ENCODE measurements around the gene CYP4F22.
"Not testable (repeated sequence)": the region's sequence is repeated elsewhere in the genome, so short reads cannot be mapped to it uniquely, and the experiment has no call there.

CYP4F22 gene

DNA sequence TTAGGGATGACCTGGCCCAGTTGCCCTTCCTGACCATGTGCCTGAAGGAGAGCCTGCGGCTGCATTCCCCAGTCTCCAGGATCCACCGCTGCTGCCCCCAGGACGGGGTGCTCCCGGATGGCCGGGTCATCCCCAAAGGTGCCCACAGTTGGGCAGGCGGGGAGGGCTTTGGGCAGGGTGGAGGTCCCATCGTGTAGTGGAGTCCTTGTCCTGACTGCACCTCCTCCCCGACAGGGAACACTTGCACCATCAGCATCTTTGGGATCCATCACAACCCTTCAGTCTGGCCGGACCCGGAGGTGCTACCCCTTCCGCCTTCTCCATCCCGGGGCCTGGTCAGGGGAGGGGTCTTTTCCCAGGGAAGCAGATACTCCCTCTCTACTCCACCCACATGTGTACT lies 75.0 kb downstream of the CYP4F22 start:
- no peak for DNase-seq

DNA sequence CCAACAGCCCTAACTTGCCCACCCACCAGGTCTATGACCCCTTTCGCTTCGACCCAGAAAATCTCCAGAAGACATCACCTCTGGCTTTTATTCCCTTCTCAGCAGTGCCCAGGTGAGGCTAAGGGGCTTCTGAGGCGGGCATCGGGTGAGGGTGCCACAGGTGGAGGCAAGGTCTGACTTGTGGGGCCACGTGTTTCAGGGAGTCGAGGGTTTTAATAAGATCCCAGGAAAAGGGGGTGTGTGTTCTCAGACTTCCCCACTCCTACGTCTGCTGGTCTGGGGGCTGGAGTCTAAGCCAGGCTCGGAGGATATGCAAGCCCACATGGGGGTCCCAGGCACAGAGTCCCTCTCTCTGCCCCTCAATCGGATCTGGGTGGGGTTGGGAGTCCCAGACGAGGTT lies 75.8 kb downstream of the CYP4F22 start:
- DNase-seq: no peak

DNA sequence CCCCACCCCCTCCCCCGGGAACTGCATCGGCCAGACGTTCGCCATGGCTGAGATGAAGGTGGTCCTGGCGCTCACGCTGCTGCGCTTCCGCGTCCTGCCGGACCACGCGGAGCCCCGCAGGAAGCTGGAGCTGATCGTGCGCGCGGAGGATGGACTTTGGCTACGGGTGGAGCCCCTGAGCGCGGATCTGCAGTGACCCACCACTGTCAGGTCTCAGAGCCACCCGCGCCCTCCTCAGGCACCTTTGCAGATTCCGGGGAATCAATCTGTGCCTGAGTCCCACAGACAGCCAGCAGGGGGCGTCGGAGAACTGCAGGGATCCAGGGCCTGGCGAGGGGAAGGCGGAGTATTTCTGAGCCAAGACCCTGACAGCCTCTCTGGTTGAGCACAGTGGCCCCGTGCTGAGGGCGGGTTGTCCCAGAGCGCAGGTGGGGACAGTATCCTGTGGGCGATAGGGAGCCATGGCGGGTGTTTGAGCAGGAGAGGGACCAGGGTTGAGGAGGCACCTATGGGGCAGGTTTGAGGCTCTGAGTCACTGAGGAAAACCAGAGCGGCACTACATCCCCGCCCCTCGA lies 76.3 kb downstream of the CYP4F22 start:
- peak; percentile 74 to 85 (median 80) for DNase-seq

DNA sequence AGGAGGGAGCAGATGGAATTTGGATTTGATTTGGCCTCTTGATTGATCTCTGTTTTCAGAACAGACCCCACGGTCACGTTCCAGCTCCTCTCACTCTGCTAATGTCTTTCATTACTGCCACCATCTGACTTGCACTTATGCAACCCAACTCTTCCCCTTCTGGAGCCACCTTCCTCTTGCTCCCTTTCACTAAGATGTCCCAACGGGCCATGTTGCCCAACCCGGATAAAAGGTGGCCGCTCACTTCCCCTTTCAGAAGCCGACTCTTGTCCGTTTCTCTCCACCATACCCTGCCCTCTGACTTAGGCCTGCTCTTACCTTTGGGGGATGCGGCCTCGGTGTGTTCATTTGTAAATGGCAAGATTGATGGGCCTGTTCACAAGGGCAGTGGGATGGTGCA lies 79.3 kb downstream of the CYP4F22 start:
- DNase-seq: no peak

DNA sequence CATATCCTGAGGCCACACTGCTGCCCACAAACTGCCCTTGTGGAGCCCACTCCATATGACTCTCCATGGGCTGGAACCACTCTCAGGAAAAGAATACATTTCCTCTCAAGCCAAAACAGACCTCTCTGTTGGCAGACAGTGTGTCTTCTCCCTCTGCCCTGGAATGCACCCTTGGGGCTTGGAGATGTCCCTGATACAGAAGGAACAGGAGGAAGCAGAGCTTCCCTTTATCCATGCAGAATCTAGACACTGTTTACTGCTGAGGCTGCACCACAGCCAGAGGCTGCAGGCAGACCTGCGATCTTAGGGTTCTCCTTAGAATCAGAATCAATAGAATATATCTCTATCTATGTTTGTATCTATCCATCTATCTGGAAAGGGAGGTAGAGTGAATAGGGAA lies 79.9 kb downstream of the CYP4F22 start:
- DNase-seq: no peak

DNA sequence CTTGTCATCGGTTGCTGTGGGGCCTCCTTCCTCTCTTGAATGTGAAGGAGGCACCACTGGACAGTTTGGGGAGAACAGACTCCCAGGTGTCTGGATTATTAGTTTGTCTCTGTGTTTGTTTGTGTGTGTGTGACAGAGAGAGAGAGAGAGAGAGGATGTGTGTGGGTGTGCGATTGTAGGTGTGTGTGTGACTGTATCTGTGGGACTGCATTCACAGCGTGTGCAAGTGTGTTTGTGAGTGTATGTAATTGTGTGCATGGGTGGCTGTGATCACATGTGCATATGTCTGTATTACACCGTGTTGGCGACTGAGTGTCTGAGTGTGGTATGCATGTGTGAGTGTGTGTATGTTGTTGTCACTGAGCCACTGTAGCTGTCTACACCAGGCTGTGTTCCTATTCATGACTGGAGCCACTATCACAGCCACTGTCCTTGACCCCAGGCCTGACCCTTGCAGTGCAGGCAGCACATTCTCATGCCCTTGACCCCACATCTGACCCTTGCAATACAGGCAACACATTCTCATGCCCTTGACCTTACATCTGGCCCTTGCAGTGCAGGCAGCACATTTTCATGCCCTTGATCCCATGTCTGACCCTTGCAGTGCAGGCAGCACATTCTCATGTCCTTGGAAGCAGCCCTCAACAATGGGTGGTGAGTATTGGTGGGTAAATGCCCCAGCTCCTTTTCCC lies 81.6 kb downstream of the CYP4F22 start:
- no peak for DNase-seq

DNA sequence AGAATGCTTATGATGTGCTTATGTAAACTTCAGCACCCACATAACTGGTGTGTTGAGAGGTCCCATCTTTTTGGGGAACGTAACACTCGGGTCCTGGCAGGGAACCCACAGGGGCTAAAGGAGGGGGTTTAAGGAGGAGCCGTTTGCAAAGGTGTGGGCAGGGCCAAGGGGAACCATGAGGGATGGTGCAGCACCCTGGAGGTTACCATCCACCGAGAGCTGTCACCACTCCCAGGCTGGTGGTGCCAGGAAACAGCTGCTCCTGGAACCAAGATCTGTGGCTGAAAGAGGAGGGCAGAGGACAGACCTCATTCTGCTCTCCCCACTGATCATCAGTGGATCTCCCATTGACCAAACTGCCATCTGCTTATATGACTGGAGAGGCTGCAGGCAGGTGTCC lies 83.5 kb downstream of the CYP4F22 start:
- no peak for DNase-seq

DNA sequence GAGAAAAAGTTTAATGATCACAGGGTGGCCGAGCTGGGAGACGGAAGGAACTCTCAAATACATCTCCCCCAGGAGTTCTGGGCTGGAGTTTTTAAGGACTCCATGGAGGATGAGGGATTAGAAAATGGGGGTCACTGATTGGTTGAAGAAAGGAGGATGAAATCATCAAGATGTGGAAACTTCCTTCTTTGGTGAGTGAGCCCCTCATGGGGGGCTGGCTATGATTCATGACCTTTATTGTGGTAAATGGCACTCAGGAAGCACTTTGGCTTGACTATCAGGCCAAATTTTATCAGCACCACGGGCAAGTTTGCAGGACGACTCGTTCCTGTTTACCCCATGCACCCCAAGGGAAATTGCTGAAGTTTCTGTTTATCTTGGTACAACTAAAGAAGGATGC lies 84.2 kb downstream of the CYP4F22 start:
- DNase-seq: not testable (repeated sequence)

DNA sequence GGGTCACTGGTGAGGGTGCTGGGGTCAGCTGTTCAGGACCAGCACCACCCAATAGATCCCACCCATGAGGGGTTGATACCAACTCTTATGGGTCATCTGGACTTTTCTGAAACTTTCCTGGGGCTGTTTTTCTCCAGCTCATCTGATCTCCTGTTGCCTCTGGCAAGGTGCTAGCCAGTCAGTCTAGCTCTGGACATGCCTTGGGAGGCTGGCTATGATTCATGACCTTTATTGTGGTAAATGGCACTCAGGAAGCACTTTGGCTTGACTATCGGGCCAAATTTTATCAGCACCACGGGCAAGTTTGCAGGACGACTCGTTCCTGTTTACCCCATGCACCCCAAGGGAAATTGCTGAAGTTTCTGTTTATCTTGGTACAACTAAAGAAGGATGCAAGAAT lies 85.4 kb downstream of the CYP4F22 start:
- DNase-seq: not testable (repeated sequence)

- no peak for DNase-seq
These were observed 86.7 kb downstream of the CYP4F22 start for GRCh38 chr19:15595069-15595468.

Measured in activated naive CD4-positive, alpha-beta T cell (primary cell).